GM21786 (cell line): ENCODE measurements around the gene SULT1A2.
A peak's percentile ranks its signal among the peaks of the same experiment; 100 is the strongest.
"Not testable (repeated sequence)": the region's sequence is repeated elsewhere in the genome, so short reads cannot be mapped to it uniquely, and the experiment has no call there.

Source experiments
- ATAC-seq: cut with Tn5 transposase; IDR thresholded peaks from one replicate; pipeline ENCODE4 v1.9.1; 2021; ENCODE audit not compliant: unreplicated experiment

SULT1A2 gene

DNA sequence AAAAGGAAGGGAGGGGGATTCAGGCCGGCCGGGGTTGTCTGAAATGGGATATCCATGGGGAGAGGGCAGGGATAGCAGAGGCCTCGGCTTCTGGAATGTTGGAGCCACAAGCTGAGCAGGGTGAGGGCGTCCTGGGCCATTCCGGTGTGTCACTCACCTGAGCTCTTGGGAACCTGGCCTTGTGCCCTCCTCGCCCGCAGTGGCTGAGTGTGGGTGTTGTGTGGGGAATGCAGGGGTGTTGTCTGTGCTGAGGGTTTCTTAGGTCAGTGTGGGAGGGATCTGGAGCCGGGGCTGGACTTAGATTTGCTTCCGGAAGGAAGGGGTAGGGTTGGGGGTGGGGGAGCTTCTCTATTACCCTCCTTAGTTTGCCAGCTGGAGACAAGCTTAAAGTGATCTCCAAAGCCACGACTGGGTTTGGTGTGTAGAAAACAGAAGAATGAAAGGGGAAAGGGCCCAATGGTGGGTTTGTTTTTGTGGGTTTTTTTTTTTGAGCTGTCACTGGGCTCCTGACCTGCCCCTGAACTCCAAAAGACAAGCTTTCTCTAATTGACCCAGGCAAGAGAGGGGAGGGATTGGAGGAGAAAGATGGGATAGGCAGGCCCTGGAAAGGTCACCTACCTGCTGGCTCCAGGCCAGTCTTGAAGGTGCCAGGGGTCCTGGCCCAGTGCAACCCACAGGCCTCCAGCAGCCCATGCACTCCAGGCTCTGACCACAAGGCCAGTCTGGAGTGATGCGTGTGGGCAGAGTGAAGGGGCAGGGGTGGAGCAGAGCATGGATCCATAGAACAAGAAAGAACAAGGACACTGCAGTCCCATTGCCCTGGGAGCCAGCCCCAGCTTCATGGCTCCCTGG lies at the start of gene SULT1A2:
Gene SULT1A2 (minus strand): TSS at position 211 of the 852 bp plus-strand sequence. CDS start 1,120 bp downstream, outside the sequence.
- ATAC-seq = no peak

DNA sequence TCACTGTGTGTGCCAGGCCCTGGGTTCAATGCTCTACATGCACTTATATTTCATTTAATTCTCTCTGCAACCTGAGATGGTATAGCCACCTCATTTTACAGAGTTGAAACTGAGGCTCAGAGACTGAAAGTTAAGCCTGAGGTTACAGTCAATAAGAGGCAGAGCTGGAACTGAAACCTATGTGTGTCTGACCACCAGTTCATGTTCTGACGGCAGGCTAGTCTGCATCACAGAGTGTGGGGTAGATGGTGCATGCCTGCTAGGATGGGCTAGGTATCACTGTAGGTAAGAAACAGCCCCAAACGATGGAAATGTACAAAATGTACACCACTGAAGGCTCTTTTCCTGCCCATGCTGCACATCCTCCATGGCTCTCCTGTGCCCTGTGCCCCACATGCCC lies 43.1 kb upstream of the SULT1A2 start:
- ATAC-seq = not testable (repeated sequence)

DNA sequence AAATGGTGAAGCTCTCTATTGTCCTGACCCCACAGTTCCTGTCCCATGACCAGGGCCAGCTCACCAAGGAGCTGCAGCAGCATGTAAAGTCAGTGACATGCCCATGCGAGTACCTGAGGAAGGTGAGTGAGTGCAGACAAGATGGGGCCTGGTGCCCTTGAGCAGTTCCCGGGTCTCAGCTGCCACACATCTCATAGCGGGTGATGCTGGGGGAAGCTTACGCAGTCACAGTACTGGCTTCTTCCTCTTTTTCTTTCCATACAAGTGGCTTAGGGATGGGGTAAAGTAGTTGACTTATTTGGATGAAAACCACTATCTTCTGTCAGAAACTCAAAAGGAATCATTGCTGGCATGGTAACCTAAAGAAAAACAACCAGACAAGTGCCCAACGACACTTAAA lies 41.5 kb upstream of the SULT1A2 start:
- ATAC-seq = not testable (repeated sequence)

DNA sequence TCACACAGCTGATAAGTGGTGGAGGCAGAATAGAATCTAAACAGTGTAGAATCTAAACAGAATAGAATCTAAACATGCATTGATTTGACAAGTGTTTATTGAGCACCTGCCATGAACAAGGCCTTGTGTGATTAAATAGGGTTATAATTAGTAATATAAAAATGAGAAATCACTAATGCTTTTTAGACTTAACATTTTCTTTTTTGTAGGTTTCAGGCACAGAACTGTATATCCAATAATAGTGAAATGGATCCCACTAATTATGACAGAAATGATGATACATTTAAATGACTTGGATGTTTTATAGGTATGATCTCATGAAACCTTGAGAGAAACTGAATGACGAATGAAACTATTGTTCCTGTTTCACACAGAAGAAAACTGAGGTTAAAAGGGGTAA lies 40.9 kb upstream of the SULT1A2 start, which contains the start of gene NPIPB8:
Gene NPIPB8 (plus strand): TSS at position 301 of the 400 bp plus-strand sequence. CDS start 296 bp downstream, outside the sequence.
- not testable (repeated sequence) for ATAC-seq

DNA sequence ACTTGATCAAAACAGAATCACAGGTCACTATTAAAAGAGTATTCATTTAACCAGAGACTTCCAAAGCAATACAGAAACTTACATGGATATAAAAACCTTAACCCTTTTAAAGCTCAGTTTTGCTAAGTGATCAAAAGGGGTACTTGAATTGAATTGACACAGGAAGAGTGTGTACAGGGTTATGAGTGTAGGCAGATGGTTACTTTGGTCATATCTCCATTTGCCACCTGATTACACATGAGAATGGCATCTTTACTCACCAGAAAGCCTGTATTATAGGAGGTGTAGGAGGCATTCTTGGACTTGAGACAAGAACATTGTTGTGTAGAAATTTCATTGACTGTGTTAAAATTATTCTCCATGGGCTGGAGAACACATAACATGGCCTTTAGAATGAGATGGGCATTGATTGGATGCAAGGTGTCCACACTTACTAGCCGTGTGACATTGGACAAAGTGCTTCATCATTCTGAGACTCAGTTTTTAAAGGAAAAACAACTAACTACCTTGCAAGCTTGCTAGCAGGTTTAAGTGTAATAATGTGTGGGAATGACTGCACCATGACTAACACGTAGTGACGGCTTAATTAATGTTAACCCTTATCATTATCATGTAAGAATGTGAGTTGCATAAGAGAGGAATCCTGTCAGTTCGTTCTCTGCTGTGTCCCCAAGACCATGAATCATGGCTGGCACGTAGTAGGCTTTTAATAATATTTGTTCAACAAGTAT lies 39.4 kb upstream of the SULT1A2 start:
- ATAC-seq = not testable (repeated sequence)

DNA sequence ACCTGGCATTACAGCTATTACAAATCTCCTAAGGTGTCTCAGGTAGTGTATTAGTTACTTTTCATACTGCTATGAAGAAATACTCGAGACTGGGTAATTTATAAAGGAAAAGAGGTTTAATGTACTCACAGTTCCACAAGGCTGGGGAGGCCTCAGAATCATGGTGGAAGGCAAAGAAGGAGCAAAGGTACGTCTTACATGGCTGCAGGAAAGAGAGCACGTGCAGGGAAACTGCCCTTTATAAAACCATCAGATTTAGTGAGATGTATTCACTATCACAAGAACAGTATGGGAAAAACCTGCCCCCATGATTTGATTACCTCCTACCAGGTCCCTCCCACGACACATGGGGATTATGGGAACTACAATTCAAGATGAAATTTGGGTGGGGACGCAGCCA lies 34.1 kb upstream of the SULT1A2 start:
- ATAC-seq = not testable (repeated sequence)

DNA sequence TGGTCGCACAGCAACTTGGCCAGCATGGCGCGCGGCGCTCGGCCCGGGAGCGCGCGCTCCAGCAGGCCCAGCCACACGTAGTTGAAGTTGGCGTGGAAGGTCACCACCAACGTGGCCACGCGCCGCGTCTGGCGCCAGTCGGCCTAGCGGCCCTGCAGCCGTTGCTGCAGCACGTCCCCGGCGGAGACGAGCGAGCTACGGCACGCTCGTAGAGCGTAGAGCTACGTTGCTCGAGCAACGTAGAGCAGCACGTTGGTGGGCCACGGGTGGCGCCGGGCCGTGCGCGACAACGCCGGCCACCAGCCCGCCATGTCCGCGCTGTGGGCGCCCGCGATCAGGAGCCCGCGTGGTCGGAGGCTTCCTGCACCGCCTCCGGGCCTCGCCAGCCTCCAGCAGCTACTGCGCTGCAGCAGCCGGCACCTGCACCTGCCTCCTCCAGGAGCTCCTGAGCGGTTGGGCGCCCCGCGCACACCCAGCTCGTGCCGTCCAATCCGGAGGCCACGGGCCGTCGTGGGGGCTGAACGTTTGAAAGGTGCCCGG lies 26.4 kb upstream of the SULT1A2 start:
- no peak for ATAC-seq

DNA sequence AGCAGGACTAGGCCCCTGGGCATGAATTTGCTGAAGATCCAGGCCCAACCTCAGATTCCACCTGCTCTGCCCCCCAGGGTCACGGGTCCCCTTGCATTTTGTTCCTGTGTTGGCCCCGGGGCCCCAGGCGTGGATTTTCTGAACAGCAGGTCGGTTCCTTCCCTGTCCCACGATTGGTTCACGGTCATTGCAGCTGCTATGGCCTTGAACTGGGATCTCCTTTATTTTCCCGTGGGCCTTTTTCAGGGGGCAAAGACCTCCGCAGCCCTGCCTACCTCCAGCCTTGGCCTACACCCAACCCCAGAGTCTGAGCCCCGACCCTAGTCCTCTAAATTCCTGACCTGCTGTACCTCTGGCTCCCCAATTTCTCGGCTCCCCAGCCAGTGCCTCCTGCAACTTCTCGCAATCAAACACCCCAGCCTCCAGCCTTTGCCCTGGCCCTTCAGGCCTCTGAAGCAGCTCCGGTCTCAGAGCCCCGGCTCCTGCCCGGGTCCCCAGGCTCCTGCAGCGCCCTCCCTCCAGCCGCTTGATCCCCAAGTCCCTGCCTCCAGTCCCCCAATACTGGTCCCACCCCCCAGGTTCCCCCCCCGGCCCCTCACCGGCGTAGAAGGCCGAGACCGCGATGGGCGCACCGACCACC lies 25.8 kb upstream of the SULT1A2 start:
- not testable (repeated sequence) for ATAC-seq

DNA sequence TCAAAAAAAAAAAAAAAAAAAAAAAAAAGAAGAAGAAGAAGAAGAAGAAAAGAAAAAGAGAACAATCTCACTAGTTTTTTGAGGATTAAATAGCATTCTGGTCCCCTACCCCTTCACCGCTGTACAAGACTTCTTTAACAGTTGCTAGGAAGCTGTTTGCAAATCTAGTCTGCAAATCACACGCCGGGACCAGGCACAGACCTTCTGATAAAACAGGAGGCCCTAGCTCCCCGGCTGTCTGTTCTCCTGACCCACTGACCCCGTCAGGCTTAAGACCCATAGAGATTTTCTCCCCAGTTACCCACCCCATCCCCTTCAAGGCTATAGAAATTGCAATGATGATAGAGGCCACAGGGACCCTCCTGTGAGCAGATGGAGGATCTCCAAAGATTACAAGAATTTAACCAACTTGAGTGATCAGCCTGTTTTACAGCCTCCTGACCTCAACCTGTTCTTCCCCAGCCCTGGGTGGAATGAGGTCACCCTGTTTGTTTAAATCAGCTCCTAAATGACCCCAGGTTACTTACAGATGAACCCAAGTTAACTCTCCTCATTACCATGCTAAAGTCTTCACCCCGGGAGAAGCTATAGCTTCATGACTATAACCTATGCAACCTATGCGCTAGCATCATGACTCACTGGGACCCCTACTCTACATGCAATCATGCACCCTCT lies 24.8 kb upstream of the SULT1A2 start:
- ATAC-seq = no peak

DNA sequence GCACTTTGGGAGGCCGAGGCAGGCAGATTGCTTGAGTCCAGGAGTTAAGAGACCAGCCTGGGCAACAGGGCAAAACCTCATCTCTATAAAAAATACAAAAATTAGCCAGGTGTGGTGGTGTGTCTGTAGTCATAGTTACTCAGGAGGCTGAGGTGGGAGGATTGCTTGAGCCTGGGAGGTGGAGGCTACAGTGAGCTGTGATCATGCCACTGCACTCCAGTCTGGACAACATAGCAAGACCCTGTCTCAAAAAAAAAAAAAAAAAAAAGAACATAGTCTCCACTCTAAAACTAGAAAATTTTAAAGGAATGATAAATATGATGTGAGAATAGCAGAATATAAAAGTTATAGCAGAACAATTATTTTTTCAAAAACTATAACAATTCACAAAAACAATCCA lies 23.5 kb upstream of the SULT1A2 start:
- not testable (repeated sequence) for ATAC-seq

DNA sequence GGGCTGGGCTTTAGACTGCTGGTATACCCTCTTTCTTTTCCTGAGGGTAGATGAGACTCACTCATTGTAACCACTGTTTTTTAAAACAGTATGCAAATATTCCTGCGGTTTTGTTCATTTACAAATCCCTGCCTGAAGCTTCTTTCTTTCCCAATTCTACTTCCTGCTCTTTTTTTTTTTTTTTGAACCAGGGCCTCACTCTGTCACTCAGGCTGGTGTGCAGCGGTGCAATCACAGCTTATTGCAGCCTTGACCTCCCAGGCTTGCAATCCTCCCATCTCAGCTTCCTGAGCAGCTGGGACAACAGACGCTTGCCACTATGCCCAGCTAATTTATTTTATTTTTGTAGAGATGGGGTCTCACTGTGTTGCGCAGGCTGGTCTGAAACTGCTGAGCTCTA lies 21.0 kb upstream of the SULT1A2 start:
- ATAC-seq = no peak

DNA sequence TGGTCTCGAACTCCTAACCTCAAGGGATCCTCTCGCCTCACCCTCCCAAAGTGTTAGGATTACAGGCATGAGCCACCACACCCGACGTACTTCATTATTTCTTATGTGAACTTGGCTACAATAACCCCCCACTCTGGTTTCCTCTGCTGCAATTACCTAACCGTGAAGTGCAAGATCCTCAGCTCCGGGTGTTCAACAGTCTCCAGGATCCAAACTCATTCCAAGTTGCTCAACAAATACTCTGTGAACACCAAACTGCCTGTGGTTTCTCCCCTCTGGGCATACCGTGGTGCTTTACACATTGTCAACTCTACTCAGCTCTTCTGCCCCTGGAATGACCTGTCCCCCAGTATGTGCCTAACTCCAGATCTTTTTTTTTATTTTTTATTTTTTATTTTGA lies 19.8 kb upstream of the SULT1A2 start:
- ATAC-seq = no peak

DNA sequence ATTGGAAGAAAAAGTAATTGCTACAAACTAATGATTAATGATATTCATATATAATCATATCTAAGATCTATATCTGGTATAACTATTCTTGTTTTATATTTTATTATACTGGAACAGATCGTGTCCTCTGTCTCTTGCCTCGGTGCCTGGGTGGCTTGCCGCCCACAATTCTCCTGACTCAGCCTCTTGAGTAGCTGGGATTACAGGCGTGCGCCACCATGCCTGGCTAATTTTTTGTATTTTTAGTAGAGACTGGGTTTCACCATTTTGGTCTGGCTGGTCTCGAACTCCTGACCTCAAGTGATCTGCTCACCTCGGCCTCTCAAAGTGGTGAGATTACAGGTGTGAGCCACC lies 19.4 kb upstream of the SULT1A2 start:
- not testable (repeated sequence) for ATAC-seq

DNA sequence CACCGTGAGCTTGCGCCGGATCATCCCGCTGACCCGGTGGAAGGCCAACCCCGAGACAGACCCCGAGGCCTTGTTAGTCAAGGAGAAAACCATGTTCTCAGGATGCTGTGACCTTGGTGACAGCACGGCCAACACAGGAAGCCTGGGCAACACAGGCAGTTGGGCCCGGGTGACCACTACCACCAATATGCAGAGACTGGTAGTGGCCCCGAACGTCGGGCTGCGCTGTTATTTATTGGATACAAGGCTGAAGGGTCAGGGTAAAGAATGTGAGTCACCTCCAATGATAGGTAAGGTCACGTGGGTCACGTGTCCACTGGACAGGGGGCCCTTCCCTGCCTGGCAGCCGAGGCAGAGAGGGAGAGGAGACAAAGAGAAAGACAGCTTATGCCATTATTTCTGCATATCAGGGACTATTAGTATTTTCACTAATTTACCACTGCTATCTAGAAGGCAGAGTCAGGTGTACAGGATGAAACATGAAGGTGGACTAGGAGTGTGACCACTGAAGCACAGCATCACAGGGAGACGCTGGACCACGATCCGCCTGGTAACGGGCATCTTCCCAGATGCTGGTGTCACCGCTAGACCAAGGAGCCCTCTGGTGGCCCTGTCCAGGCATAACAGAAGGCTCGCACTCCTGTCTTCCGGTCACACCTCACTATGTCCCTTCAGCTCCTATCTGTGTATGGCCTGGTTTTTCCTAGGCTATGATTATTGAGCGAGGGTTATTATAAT lies 18.8 kb upstream of the SULT1A2 start:
- ATAC-seq = not testable (repeated sequence)

DNA sequence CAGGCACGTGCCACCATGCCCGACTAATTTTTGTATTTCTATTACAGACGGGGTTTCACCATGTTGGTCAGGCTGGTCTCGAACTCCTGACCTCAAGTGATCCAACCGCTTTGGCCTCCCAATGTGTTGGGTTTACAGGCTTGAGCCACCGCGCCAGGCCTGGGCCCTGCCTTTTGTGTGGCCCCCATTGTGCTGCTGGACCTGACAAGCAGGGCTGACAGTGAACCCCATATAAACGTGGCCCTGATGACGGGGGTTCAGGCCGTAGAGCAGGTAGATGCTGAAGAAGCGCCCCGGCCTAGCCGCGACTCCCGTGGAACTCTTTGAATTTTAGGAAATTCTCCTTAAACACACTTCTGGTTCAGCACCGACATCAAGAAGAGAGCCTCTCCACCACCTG lies 17.7 kb upstream of the SULT1A2 start:
- not testable (repeated sequence) for ATAC-seq

DNA sequence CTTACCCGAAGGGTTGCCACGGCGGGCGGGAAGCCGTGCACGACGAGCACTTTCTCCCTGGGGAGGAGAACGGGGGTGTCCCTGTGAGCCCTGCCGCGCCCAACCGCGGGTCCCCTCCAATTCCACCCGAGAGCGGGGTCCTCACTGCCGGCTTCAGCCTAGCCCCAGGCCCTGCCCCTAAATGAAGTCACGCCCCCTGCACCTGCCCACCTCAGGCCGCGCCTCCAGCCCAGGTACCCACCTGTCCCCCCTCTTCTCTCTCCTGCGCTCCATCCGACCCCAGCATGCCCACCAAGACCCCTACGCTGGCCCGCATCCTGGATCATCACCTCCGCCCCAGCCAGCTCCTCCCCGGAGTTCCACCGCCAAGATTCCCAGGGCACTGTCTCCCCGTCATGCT lies 17.1 kb upstream of the SULT1A2 start:
- not testable (repeated sequence) for ATAC-seq

DNA sequence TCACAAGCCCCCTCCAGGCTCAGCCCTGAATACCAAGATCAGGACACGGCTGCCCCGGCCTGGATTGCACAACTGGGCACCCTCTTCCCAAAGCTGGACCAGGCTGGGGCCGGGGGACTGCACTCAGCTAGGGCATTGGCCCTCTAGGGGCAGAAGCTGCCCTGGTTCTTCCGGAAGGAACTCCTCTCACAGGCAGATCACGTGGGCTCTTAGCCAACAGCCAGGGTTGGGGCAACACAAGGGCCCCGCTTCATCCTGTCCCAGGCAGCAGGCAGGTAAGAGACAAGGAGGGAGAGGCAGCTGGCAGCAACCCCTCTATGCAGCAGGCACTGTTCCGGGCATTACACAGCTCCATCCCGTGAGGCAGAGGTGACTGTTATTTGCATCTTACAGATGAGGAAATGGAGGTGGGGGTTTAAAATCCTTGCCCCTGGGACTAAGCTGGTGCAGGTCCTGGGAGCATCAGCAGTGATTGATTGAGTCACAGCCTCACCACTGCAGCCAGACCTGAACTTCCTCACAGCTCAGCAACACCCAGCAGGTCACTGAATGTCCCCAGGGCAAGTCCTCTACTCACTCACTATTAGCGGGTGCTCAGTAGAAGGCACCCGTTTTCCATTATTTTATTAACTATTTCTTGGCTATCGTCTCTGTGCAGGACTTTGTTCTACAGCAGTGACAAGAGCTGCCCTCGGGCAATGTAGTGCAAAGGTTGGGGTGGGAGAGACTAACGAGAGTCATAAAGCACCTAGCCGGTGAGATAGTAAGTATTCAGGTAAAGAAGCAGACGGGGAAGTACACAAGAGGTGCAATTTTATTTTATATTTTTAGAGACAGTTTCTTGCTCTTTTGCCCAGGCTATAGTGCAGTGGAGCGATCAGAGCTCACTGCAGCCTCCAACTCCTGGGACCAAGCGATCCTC lies 15.8 kb upstream of the SULT1A2 start:
- peak; percentile 72 for ATAC-seq

DNA sequence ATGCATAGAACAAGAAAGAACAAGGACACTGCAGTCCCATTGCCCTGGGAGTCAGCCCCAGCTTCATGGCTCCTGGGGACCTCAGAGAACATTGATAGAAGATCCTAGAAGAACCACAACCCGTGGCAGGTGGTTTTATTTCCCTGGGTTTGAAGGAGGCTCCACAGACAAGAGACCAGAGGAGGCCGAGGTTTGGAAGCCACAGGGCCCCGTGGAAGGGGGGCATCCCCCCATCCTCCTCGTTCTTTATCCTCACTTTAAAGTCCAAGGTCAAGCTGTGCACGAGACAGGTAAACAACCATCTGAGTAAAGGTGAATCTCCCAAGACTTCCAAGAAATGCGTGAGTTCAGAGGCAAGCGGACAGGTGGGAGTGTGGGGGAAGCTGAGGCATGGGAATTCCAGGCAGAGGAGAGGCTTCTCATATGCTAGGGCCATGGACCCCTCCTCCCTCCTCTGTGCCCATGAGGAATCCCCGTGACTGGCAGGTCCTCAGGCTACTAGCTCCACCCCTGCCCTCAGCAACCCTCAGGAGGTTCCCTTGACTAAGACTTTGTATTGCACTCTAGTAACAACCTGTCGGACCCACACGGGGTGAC lies 13.8 kb upstream of the SULT1A2 start:
- no peak for ATAC-seq
